BE2C (cell line): ENCODE results near the gene ABRAXAS1.

ENCODE experiments used
- DNase-seq: peaks from one replicate; pipeline ENCODE4 v3.0.0-alpha.2; 2020
- H3K27me3 ChIP-seq: fragments of 250-450 bp; sonication (Bioruptor Pico); 2 replicates; pipeline ENCODE4 v1.5.1; 2020; ENCODE audit warnings: mild to moderate bottlenecking
- H3K36me3 ChIP-seq: fragments of 250-450 bp; sonication (Bioruptor Pico); 2 replicates; pipeline ENCODE4 v1.5.1; 2020; ENCODE audit warnings: mild to moderate bottlenecking
- H3K4me1 ChIP-seq: fragments of 250-450 bp; sonication (Bioruptor Pico); 2 replicates; pipeline ENCODE4 v1.5.1; 2020
- H3K4me3 ChIP-seq: 2 replicates; pipeline ENCODE4 v1.5.1; 2011; ENCODE audit warnings: low read depth, low read length
- H3K9me3 ChIP-seq: fragments of 250-450 bp; sonication (Bioruptor Pico); 2 replicates; pipeline ENCODE4 v1.5.1; 2020
- TF ChIP-seq, protein P1 (sequence below): IDR thresholded peaks from 2 replicates; pipeline ENCODE4 v1.5.1; 2012; ENCODE audit warnings: mild to moderate bottlenecking, low read depth, low read length

ABRAXAS1 gene

DNA sequence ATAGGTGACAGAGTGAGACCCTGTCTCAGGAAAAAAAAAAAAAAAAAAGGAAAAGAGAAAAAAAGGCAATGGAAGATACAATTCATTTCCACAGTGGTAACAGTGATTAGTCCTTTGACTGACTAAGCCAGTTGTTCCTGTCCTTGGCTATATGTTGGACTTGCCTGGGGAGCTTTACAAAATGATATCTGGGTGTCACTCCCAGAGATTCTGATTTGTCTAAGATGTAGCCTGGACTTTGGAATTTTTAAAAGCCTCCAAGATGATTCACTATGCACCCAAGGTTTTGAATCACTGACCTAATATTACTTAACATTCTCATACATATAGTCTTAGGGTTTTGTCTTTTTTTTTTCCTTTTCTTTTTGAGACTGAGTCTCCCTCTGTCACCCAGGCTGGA lies 46.2 kb downstream of the ABRAXAS1 start:
- TF ChIP-seq, protein P1, sequence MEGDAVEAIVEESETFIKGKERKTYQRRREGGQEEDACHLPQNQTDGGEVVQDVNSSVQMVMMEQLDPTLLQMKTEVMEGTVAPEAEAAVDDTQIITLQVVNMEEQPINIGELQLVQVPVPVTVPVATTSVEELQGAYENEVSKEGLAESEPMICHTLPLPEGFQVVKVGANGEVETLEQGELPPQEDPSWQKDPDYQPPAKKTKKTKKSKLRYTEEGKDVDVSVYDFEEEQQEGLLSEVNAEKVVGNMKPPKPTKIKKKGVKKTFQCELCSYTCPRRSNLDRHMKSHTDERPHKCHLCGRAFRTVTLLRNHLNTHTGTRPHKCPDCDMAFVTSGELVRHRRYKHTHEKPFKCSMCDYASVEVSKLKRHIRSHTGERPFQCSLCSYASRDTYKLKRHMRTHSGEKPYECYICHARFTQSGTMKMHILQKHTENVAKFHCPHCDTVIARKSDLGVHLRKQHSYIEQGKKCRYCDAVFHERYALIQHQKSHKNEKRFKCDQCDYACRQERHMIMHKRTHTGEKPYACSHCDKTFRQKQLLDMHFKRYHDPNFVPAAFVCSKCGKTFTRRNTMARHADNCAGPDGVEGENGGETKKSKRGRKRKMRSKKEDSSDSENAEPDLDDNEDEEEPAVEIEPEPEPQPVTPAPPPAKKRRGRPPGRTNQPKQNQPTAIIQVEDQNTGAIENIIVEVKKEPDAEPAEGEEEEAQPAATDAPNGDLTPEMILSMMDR: no peak
- DNase-seq: no peak
- Histone ChIP-seq H3K9me3 (no peaks in the 10 kb centered on the region), H3K36me3 (peaks cover 4% of the 10 kb centered on the region), H3K4me3 (no peak overlapping the region), H3K4me1 (no peaks in the 10 kb centered on the region), H3K27me3 (no peaks in the 10 kb centered on the region)

- Histone ChIP-seq H3K36me3 (peaks cover 4% of the 10 kb centered on the region), H3K9me3 (no peaks in the 10 kb centered on the region), H3K4me1 (no peaks in the 10 kb centered on the region), H3K27me3 (no peaks in the 10 kb centered on the region), H3K4me3 (no peak overlapping the region)
- TF ChIP-seq, protein P1: no peak
- no peak for DNase-seq
These were observed 48.2 kb downstream of the ABRAXAS1 start for GRCh38 chr4:83436680-83437079.

- no peaks in the 10 kb centered on the region for H3K9me3 ChIP-seq
- no peaks in the 10 kb centered on the region for H3K27me3 ChIP-seq
- no peak overlapping the region for H3K4me3 ChIP-seq
- DNase-seq: no peak
- peaks cover 9% of the 10 kb centered on the region for H3K36me3 ChIP-seq
- no peaks in the 10 kb centered on the region for H3K4me1 ChIP-seq
- TF ChIP-seq, protein P1: no peak
These were observed 53.7 kb downstream of the ABRAXAS1 start for GRCh38 chr4:83431200-83431599.

GRCh38 chr4:83418211-83418610 lies 66.7 kb downstream of the ABRAXAS1 start:
- TF ChIP-seq, protein P1: no peak
- Histone ChIP-seq H3K27me3 (no peaks in the 10 kb centered on the region), H3K9me3 (no peaks in the 10 kb centered on the region), H3K36me3 (peaks cover 15% of the 10 kb centered on the region), H3K4me3 (no peak overlapping the region), H3K4me1 (no peaks in the 10 kb centered on the region)
- DNase-seq: no peak

GRCh38 chr4:83417566-83417965 lies 67.3 kb downstream of the ABRAXAS1 start:
- TF ChIP-seq, protein P1: no peak
- Histone ChIP-seq H3K9me3 (no peaks in the 10 kb centered on the region), H3K4me3 (no peak overlapping the region), H3K36me3 (peaks cover 12% of the 10 kb centered on the region), H3K4me1 (no peaks in the 10 kb centered on the region), H3K27me3 (no peaks in the 10 kb centered on the region)
- DNase-seq: no peak

- Histone ChIP-seq H3K4me3 (no peak overlapping the region), H3K9me3 (no peaks in the 10 kb centered on the region), H3K27me3 (no peaks in the 10 kb centered on the region), H3K4me1 (no peaks in the 10 kb centered on the region), H3K36me3 (peaks cover 6% of the 10 kb centered on the region)
- TF ChIP-seq, protein P1: no peak
- no peak for DNase-seq
These were observed 71.2 kb downstream of the ABRAXAS1 start for GRCh38 chr4:83413676-83414075.
